Measurements from ENCODE around the gene C1QTNF1.

C1QTNF1 gene

GRCh38 chr17:79011451-79012147, 12.4 kb upstream of the C1QTNF1 start:
- no peak for TF ChIP-seq CTCF (IDR thresholded peaks at IDR 0.05; ENCODE audit: low read depth, low read length)
- in situ Hi-C loops (cut with HindIII; ENCODE audit: low sequenced_read_pairs): no loop called here
- DNase-seq (ENCODE audit: low read depth, low spot score): no peak
- H3K4me3 ChIP-seq (ENCODE audit: low read depth, low read length): no peak overlapping the region

DNA sequence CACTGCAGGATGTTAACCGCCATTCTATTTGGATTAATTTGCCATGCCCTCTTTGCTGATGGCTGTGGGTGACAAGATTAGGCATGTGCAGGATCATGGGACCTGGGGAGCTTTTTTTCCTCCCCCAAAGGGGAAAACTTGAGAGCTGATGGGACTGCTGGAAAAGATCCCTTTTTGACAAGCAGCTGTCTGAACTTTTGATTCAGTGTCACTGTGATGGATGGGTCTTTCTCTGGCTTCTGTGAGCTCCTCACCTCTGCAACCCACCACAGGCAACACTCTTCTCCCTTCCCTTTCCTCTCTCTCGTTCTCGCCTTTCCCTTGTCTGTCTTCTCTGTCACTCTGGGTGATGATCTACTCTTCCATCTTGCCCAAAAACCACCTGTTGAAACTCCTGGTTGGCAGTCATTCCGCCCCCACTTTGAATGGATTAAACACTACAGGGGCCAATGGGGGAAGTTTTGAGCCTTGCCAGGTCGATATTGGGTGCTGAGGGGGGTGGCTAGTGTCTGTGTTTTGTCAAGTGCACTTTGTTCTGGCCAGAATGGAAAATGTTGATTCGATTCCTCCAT, 11.3 kb upstream of the C1QTNF1 start:
- in situ Hi-C loops (cut with HindIII; ENCODE audit: low sequenced_read_pairs): no loop called here
- H3K4me3 ChIP-seq (ENCODE audit: low read depth, low read length): no peak overlapping the region
- no peak for TF ChIP-seq CTCF (IDR thresholded peaks at IDR 0.05; ENCODE audit: low read depth, low read length)
- DNase-seq (ENCODE audit: low read depth, low spot score): no peak

- TF ChIP-seq CTCF (IDR thresholded peaks at IDR 0.05; ENCODE audit: low read depth, low read length): no peak
- DNase-seq (ENCODE audit: low read depth, low spot score): no peak
- H3K4me3 ChIP-seq (ENCODE audit: low read depth, low read length): no peak overlapping the region
- in situ Hi-C loops (cut with HindIII; ENCODE audit: low sequenced_read_pairs): no loop called here
Observed at GRCh38 chr17:79014158-79014758, 9.7 kb upstream of the C1QTNF1 start.

DNA sequence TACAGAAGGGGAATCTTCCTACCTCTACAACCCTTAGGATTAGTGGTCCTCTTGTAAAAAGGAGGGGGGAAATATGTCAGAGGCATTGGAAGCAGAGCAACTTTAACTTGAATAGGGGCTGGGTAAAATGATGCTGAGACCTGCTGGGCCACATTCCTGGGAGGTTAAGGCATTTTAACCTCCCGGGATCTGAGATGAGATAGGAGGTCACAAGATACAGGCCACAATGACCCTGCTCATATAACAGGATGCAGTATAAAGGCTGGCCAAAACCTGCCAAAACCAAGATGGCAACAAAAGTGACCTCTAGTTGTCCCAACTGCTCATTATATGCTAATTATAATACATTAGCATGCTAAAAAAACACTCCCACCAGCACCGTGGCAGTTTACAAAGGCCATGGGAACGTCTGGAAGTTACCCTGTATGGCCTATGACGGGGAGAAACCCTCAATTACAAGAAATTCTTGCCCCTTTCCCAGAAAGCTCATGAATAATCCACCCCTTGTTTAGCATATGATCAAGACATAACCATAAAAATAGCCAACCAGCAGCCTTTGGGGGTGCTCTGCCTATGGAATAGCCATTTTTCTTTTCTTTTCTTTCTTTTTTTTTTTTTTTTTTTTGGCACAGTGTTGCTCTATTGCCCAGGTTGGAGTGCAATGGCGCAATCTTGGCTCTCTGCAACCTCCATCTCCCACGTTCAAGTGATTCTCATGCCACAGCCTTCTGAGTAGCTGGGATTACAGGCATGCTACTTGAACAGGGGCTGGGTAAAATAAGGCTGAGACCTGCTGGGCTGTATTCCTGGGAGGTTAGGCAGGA, 6.2 kb upstream of the C1QTNF1 start:
- no peak overlapping the region for H3K4me3 ChIP-seq (ENCODE audit: low read depth, low read length)
- in situ Hi-C loops (cut with HindIII; ENCODE audit: low sequenced_read_pairs): no loop called here
- no peak for DNase-seq (ENCODE audit: low read depth, low spot score)
- TF ChIP-seq CTCF (IDR thresholded peaks at IDR 0.05; ENCODE audit: low read depth, low read length): no peak

DNA sequence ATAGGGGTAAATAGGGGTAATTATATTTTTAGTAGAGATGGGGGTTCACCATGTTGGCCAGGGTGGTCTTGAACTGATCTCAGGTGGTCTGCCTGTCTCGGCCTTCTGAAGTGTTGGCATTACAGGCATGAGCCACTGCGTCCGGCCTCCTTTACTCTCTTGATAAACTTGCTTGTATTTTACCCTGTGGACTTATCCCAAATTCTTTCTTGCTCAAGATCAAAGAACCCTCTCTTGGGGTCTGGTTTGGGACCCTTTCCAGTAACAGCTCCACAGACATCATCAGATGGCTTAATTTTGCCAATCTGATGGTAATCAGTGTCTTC, 5.6 kb upstream of the C1QTNF1 start:
- in situ Hi-C loops (cut with HindIII; ENCODE audit: low sequenced_read_pairs): no loop called here
- no peak for DNase-seq (ENCODE audit: low read depth, low spot score)
- no peak for TF ChIP-seq CTCF (IDR thresholded peaks at IDR 0.05; ENCODE audit: low read depth, low read length)
- no peak overlapping the region for H3K4me3 ChIP-seq (ENCODE audit: low read depth, low read length)

GRCh38 chr17:79019261-79019631, 4.7 kb upstream of the C1QTNF1 start:
- no peak for TF ChIP-seq CTCF (IDR thresholded peaks at IDR 0.05; ENCODE audit: low read depth, low read length)
- no peak for DNase-seq (ENCODE audit: low read depth, low spot score)
- in situ Hi-C loops (cut with HindIII; ENCODE audit: low sequenced_read_pairs): no loop called here
- no peak overlapping the region for H3K4me3 ChIP-seq (ENCODE audit: low read depth, low read length)
